RKO (cell line): Measurements from ENCODE around the gene ARHGAP5.
A peak's percentile ranks its signal among the peaks of the same experiment; 100 is the strongest.

Experiments
- DNase-seq: peaks from one replicate; pipeline ENCODE4 v3.0.0-alpha.2; 2016; ENCODE audit warnings: low spot score

Gene ARHGAP5

GRCh38 chr14:32185097-32185496 lies 108.0 kb downstream of the ARHGAP5 start:
- no peak for DNase-seq

DNA sequence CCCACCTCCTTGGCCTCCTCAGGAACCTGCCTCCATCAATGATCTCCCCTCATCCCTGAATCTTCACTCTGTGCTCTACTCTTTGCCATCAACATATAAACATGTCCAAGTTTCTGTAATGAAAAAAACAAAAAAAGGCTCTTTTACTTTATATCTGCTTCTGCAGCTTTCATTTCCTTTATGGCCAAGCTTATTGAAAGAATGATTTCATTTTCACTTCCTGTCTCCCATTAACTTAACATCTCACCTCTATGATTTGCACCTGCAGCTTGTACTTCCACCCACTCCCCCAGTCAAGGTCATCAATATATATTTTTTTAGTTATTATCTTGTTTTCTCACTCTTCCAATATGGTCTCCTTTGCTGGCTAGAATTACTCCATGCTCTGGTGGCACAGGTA lies 109.1 kb downstream of the ARHGAP5 start:
- no peak for DNase-seq

GRCh38 chr14:32189811-32190210 lies 112.7 kb downstream of the ARHGAP5 start:
- no peak for DNase-seq

- DNase-seq: no peak
Measured at GRCh38 chr14:32190673-32191072, 113.6 kb downstream of the ARHGAP5 start.

DNA sequence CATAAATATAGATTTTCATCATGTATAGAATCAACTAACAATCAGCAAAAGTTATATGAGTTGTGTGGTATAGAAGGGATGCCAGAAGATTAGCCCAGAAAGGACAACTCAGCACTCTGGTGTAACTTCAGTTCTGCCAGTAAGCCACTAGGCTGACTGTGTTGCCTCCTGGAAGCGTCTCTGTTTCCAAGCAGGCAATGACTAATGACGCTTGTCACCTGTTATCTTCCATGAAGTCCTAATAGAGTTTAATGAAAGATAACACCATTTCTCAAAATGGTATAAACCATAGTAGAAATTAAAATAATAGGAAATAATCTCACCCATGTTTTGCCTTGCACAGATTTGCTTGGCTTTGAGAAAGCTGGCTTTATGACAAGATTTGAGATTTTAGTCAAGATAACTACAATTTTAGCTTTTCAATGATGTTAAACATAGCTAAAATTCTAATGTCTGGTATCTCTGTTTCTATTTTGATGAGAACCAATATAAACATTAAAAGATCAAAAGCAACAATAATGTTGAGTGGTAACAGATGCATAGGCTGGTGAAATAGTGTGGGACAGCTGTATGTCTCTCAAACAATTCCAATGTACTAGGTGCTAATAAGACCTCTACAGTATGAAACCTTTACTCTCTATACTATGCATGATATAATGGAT lies 115.7 kb downstream of the ARHGAP5 start:
- peak; percentile 19 for DNase-seq

GRCh38 chr14:32193532-32193931 lies 116.4 kb downstream of the ARHGAP5 start:
- DNase-seq: no peak

DNA sequence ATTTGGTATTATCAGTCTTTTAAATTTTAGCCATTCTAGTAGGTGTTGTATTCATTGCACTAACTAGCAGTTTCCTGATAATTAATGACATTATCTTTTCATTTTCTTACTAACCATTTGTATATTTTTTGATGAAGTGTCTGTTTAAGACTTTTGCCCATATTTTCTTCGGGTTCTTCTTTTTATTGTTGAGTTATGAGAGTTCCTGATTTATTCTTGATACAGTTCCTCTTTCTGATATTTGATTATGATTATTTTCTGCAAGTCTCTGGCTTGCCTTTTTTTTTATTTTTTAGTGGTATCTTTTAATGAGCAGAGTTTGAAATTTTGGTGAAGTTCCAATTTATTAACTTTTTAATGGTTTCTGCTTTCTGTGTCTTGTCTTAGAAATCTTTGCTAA lies 118.5 kb downstream of the ARHGAP5 start:
- no peak for DNase-seq

GRCh38 chr14:32197919-32198318 lies 120.8 kb downstream of the ARHGAP5 start:
- no peak for DNase-seq

- no peak for DNase-seq
Measured at GRCh38 chr14:32200368-32201192, 123.5 kb downstream of the ARHGAP5 start.

DNA sequence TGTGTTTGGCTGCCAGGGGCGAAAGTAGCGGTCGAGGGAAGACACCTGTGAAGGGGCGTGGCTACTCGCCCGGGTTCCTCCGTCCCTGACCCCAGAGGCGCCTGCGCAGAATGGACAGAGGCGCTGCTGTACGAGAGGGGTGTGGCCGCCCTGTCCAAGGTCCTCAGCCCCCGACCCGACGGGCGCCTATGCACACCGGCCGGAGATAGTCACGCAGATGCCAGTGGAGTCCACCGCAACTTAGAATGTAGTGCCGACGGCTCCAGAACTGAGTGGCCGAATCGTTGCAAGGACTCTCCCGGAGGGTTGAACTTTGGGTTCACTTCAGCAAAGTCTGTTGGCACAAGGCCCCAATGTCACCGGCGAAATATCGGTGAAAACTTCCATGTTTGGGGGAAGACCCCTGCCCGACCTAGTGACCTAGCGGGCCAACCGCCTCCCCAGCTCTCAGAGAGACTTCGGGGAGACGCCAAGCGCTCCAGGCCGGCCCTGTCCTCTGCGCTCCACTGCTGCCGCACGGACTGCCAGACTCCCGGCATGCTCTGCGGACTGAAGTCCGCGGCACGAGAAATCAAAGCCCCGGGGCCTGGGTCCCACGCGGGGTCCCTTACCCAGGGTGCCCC lies 124.2 kb downstream of the ARHGAP5 start:
- peak; percentile 74 for DNase-seq

DNA sequence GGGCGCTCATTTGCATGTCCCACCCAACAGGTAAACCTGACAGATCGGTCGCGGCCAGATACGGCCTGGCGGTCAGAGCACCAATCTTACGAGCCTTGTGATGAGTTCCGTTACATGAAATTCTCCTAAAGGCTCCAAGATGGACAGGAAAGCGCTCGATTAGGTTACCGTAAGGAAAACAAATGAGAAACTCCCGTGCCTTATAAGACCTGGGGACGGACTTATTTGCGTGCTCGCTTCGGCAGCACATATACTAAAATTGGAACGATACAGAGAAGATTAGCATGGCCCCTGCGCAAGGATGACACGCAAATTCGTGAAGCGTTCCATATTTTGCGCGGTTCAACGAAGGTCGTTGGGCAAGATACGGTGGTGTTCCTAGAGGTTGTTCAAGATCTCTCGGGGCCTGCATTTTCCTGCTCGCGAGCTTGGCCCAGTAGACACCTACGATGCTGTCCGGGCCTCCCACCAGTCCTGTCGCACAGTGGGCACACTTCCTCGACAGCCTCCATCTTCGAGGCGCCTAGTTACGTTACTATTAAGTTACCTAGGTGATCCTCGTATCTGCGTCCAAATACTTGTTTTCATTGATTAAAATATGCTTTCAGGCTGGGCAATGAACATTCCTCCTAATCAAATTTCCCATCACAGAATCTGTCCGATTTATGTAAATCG lies 124.8 kb downstream of the ARHGAP5 start, which contains the start of gene RNU6-7:
Gene RNU6-7, plus strand, starts transcription at position 230 of the 675 bp plus-strand sequence.
- no peak for DNase-seq

GRCh38 chr14:32202491-32202997 lies 125.4 kb downstream of the ARHGAP5 start:
- DNase-seq: peak; percentile 12

GRCh38 chr14:32202998-32203882 lies 126.1 kb downstream of the ARHGAP5 start, which contains the start of gene RNU6-8:
RNU6-8 (minus strand) TSS chr14:32203269.
- peak; percentile 86 for DNase-seq

DNA sequence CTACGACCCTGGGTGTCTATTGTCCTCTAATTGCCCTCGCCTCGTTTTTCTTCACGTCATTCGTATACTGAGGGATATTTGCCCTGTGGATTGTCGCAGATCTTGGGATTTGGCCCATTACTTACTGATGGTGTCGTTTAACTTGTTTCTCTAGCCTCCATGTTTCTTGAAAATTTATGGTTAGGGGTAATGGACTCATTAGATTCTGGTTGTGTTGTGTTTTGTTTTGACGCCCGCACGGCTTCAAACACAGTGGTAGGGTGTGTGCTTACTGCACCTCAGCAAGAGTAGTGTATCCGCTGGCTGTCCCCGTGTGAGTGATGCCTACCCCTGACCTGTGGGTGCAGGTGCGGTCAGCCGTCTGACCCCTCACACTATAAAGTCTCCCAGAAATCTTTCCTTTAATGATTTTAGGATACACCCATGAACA lies 126.8 kb downstream of the ARHGAP5 start:
- DNase-seq: no peak

GRCh38 chr14:32205554-32205953 lies 128.4 kb downstream of the ARHGAP5 start:
- no peak for DNase-seq

GRCh38 chr14:32205984-32206383 lies 128.9 kb downstream of the ARHGAP5 start:
- no peak for DNase-seq

DNA sequence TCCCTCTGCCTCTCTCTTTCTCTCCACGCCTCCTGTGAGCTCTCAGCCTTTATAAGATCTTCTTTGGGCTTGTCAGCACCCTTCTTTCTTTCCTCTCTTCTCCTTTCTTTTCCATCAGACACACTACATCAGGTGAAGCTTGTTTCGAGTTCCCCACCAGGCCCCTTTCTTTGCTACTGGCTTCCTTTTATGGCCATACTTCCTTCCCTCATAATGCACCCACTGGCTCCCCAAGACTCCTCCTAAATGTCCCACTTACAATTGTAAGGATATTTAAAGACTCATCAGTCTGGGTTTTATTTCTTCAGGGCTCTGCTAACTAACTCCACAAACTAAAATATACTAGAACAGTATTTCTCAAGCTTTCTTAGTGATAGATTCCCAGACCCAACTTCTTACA lies 129.4 kb downstream of the ARHGAP5 start:
- no peak for DNase-seq

DNA sequence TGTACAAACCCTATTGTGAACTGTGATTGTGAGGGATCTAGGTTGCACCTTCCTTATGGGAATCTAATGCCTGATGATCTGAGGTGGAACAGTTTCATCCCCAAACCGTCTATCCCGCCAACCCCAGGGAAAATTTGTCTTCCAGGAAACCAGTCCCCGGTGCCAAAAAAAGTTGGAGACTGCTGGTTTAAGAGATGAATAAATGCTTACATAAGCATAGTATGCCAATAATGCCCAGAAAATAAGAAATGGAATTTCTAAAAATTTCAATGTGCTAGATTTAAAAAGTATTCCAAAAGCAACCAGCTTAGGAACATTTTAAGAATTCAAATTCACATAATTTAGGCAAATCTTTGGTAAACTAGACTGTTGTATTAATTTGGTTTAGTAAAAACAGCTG lies 131.4 kb downstream of the ARHGAP5 start:
- DNase-seq: no peak
